Peyer's patch (tissue), 4 donors: Measurements from ENCODE around the gene PLCXD3. TPM values are rescaled to one million over a fixed set of nuclear protein-coding genes. Genes with fewer than 3 reads are reported as not detected.

ENCODE experiments used
- DNase-seq, 3 donors: peaks; one replicate each; pipeline ENCODE4 v3.0.0-alpha.2; 2017 to 2019
- H3K27ac ChIP-seq, 4 donors: fragments of 200-600 bp; sonication (generic); one replicate each; pipeline ENCODE4 v1.5.1; 2016 to 2019
- H3K27me3 ChIP-seq, 2 donors: fragments of 200-600 bp; sonication (generic); one replicate each; pipeline ENCODE4 v1.5.1; 2019
- H3K36me3 ChIP-seq, 3 donors: fragments of 200-600 bp; sonication (generic); one replicate each; pipeline ENCODE4 v1.5.1; 2016 to 2019
- H3K4me1 ChIP-seq, 4 donors: fragments of 200-600 bp; sonication (generic); one replicate each; pipeline ENCODE4 v1.5.1; 2016 to 2019
- H3K4me3 ChIP-seq, 4 donors: fragments of 200-600 bp; sonication (generic); 1 replicate in 3 of 4; 2 replicates in 1 of 4; pipeline ENCODE4 v1.5.1; 2016 to 2019; ENCODE audit warnings: mild to moderate bottlenecking in 1 of 4
- H3K9me3 ChIP-seq, 4 donors: fragments of 200-600 bp; sonication (generic); one replicate each; pipeline ENCODE4 v1.5.1; 2016 to 2019; ENCODE audit warnings: mild to moderate bottlenecking in 1 of 4
- POLR2A ChIP-seq, 2 donors: fragments of 450-650 bp; IDR thresholded peaks; one replicate each; pipeline ENCODE4 v1.5.1; 2017; ENCODE audit warnings: antibody characterized with exemption in 2 of 2, mild to moderate bottlenecking in 2 of 2, moderate library complexity in 2 of 2
- total RNA-seq, 4 donors: library from RNA; depleted of rRNA; stranded (reverse); fragments of >200 nt; gene quantifications; one replicate each; pipeline ENCODE4 v1.1.0, GENCODE V29; 2016
- TF ChIP-seq, protein P1 (sequence below), 6 experiments: fragments of 450-650 bp in 4 of 6; fragments of 200-600 bp in 2 of 6; sonication (generic) in 1 of 6; IDR thresholded peaks; one replicate each; pipeline ENCODE4 v1.5.1; 2017 to 2019; ENCODE audit warnings: antibody characterized with exemption in 6 of 6, mild to moderate bottlenecking in 3 of 6, moderate library complexity in 1 of 6

PLCXD3 gene
- total RNA-seq, 4 donors from 2014 or later: 0.83 to 2.8 (median 1.6) TPM

- no peak overlapping the region for H3K4me3 ChIP-seq
- no peaks in the 10 kb centered on the region for H3K4me1 ChIP-seq
- TF ChIP-seq, protein P1, sequence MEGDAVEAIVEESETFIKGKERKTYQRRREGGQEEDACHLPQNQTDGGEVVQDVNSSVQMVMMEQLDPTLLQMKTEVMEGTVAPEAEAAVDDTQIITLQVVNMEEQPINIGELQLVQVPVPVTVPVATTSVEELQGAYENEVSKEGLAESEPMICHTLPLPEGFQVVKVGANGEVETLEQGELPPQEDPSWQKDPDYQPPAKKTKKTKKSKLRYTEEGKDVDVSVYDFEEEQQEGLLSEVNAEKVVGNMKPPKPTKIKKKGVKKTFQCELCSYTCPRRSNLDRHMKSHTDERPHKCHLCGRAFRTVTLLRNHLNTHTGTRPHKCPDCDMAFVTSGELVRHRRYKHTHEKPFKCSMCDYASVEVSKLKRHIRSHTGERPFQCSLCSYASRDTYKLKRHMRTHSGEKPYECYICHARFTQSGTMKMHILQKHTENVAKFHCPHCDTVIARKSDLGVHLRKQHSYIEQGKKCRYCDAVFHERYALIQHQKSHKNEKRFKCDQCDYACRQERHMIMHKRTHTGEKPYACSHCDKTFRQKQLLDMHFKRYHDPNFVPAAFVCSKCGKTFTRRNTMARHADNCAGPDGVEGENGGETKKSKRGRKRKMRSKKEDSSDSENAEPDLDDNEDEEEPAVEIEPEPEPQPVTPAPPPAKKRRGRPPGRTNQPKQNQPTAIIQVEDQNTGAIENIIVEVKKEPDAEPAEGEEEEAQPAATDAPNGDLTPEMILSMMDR (IDR thresholded peaks at IDR 0.05): no peak
- no peak for TF ChIP-seq POLR2A (IDR thresholded peaks at IDR 0.05)
- no peaks in the 10 kb centered on the region for H3K36me3 ChIP-seq
- DNase-seq: no peak
- H3K27ac ChIP-seq: no peak overlapping the region
- no peaks in the 10 kb centered on the region for H3K27me3 ChIP-seq
- no peaks in the 10 kb centered on the region for H3K9me3 ChIP-seq
Measured at GRCh38 chr5:41345295-41345694, 165.1 kb downstream of the PLCXD3 start.

DNA sequence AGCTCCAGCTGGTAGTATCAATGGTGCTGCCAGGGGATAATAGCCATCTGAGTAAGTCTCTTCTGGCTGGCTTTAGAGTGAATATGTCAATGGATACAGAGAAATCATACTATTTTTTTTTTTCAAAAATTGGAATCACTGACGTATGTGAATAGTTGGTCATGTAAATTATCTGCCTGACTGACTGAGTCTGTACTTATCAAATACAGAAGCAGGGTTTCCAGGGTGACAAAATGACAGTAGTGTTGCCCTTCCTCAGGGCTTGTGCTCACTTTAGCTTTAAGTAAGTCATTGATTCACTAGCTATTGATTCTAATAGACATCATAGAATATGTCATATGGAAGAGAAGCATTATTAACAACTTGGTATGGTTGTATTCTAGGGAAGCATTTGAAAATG is 171.1 kb downstream of the PLCXD3 start:
- Histone ChIP-seq H3K9me3 (no peaks in the 10 kb centered on the region), H3K27me3 (no peaks in the 10 kb centered on the region), H3K36me3 (no peaks in the 10 kb centered on the region), H3K27ac (no peak overlapping the region), H3K4me1 (no peaks in the 10 kb centered on the region), H3K4me3 (no peak overlapping the region)
- TF ChIP-seq POLR2A (IDR thresholded peaks at IDR 0.05): no peak
- TF ChIP-seq, protein P1 (IDR thresholded peaks at IDR 0.05): no peak
- no peak for DNase-seq

DNA sequence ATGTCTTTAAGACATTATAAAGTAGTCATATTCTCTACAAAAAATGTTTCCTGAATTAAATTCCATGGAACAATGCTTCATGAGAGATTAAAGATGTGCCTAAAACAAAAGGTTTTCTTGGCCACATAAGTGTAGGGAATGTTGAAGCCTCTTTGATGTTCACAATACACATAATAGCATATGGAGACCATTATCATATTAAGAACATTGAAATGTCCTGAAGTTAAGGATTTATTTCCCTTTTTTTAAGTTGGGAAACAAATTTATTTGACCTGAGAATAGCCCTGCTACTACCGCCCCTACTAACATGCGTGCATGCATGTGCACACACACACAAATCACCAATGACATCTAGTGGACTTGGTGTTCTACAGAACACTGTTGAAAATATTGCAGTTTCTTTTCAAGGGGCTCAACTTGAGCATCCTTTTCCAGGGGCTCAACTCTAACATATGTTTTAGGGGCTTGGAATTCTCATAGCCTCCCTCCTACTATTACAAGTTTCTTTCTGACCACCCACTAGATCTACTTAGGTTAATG is 172.2 kb downstream of the PLCXD3 start:
- H3K27me3 ChIP-seq: no peaks in the 10 kb centered on the region
- no peak for TF ChIP-seq POLR2A (IDR thresholded peaks at IDR 0.05)
- TF ChIP-seq, protein P1 (IDR thresholded peaks at IDR 0.05): no peak
- H3K4me3 ChIP-seq: no peak overlapping the region
- no peaks in the 10 kb centered on the region for H3K9me3 ChIP-seq
- DNase-seq: no peak
- no peaks in the 10 kb centered on the region for H3K36me3 ChIP-seq
- no peaks in the 10 kb centered on the region for H3K4me1 ChIP-seq
- H3K27ac ChIP-seq: no peak overlapping the region

GRCh38 chr5:41337724-41338123 is 172.7 kb downstream of the PLCXD3 start:
- Histone ChIP-seq H3K4me1 (no peaks in the 10 kb centered on the region), H3K9me3 (no peaks in the 10 kb centered on the region), H3K27me3 (no peaks in the 10 kb centered on the region), H3K27ac (no peak overlapping the region), H3K36me3 (no peaks in the 10 kb centered on the region), H3K4me3 (no peak overlapping the region)
- no peak for DNase-seq
- no peak for TF ChIP-seq POLR2A (IDR thresholded peaks at IDR 0.05)
- TF ChIP-seq, protein P1 (IDR thresholded peaks at IDR 0.05): no peak

DNA sequence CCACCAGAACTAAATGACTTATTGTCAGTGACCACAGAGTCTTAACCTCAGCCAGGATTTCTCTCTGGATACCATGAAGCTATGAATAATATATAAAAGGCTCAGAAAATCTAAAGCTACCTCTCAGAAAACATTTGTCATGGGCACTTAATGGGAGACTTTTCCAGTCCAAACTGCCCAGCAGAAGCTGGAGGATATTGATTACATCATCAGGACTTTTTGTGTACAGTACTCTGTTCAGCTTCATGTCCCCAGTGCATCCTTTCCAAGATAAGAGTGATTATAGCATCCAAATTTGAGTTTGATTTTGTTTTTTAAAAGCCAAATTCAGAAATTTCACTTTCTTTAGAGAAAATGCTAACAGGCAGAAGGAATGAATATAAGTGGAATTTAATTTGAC is 173.2 kb downstream of the PLCXD3 start:
- Histone ChIP-seq H3K27ac (no peak overlapping the region), H3K27me3 (no peaks in the 10 kb centered on the region), H3K9me3 (no peaks in the 10 kb centered on the region), H3K4me3 (no peak overlapping the region), H3K36me3 (no peaks in the 10 kb centered on the region), H3K4me1 (no peaks in the 10 kb centered on the region)
- no peak for DNase-seq
- TF ChIP-seq, protein P1 (IDR thresholded peaks at IDR 0.05): no peak
- no peak for TF ChIP-seq POLR2A (IDR thresholded peaks at IDR 0.05)

DNA sequence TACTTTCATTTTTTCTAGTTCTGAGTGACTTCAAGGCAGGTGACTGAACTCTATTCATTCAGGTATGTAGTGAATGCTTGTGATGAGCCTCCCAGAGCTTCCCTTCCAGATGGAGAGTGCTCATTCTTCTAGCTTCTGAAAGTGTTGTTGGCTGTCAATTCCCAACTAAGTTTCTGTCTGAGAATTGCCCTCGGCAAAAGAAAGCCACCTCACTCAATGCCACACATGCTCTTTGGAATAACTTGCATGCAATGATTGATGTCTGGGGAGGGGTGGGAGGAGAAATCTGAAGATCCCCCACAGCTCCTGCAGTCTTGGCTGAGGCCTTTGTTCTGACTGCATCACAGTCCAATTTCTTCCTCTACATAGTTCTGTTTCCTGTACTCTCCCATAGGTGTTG is 173.9 kb downstream of the PLCXD3 start:
- H3K4me3 ChIP-seq: no peak overlapping the region
- no peaks in the 10 kb centered on the region for H3K9me3 ChIP-seq
- no peak overlapping the region for H3K27ac ChIP-seq
- H3K4me1 ChIP-seq: no peaks in the 10 kb centered on the region
- no peaks in the 10 kb centered on the region for H3K36me3 ChIP-seq
- no peak for DNase-seq
- H3K27me3 ChIP-seq: no peaks in the 10 kb centered on the region
- TF ChIP-seq, protein P1 (IDR thresholded peaks at IDR 0.05): no peak
- no peak for TF ChIP-seq POLR2A (IDR thresholded peaks at IDR 0.05)
